Measurements from ENCODE around the gene TRIM47. TPM values are rescaled to one million over a fixed set of nuclear protein-coding genes. Genes with fewer than 3 reads are reported as not detected.

The TRIM47 gene
- total and polyA plus RNA-seq, 2 of the 13 experiments (the other 11 are each of a cell fraction or from before 2014, with no cell fraction given): 33.5 to 82.0 TPM

DNA sequence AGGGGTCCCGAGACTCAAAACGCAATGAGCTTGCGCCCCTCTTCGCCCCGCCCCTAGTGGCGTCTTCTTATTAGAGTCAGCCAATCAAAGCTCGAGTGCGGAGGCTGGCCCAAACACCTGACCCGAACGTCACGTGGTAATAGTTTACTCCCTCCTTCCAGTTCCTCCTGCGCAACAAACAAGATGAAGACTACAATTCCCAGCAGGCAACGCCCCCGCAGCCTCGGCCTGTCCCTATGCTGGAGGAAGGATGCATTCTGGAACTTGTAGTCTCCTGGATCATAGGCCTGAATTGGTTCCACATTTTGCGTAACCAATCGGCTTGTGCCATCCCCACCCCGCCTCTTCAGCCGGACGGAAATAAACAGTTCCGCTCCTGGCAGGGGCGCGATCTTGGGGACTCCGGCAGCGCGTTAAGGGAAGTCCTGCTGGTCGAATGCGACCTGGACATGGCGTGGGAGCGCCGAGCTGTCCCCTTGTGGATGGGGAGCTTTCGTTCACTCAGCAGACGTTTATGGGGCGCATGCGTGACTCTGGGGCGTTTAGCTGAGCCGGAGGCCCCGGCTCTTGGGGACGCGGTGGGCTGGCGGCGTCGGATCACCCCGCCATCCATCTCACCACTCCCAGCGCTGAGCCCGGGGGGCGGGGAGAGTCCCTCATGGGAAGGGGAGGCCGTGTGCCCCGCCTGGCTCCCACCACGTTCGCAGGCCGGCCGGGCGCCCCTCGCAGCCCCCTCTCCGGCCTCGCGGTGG, 22.9 kb downstream of the TRIM47 start, which contains the start of gene WBP2 (continued):
- TF ChIP-seq, protein P1, sequence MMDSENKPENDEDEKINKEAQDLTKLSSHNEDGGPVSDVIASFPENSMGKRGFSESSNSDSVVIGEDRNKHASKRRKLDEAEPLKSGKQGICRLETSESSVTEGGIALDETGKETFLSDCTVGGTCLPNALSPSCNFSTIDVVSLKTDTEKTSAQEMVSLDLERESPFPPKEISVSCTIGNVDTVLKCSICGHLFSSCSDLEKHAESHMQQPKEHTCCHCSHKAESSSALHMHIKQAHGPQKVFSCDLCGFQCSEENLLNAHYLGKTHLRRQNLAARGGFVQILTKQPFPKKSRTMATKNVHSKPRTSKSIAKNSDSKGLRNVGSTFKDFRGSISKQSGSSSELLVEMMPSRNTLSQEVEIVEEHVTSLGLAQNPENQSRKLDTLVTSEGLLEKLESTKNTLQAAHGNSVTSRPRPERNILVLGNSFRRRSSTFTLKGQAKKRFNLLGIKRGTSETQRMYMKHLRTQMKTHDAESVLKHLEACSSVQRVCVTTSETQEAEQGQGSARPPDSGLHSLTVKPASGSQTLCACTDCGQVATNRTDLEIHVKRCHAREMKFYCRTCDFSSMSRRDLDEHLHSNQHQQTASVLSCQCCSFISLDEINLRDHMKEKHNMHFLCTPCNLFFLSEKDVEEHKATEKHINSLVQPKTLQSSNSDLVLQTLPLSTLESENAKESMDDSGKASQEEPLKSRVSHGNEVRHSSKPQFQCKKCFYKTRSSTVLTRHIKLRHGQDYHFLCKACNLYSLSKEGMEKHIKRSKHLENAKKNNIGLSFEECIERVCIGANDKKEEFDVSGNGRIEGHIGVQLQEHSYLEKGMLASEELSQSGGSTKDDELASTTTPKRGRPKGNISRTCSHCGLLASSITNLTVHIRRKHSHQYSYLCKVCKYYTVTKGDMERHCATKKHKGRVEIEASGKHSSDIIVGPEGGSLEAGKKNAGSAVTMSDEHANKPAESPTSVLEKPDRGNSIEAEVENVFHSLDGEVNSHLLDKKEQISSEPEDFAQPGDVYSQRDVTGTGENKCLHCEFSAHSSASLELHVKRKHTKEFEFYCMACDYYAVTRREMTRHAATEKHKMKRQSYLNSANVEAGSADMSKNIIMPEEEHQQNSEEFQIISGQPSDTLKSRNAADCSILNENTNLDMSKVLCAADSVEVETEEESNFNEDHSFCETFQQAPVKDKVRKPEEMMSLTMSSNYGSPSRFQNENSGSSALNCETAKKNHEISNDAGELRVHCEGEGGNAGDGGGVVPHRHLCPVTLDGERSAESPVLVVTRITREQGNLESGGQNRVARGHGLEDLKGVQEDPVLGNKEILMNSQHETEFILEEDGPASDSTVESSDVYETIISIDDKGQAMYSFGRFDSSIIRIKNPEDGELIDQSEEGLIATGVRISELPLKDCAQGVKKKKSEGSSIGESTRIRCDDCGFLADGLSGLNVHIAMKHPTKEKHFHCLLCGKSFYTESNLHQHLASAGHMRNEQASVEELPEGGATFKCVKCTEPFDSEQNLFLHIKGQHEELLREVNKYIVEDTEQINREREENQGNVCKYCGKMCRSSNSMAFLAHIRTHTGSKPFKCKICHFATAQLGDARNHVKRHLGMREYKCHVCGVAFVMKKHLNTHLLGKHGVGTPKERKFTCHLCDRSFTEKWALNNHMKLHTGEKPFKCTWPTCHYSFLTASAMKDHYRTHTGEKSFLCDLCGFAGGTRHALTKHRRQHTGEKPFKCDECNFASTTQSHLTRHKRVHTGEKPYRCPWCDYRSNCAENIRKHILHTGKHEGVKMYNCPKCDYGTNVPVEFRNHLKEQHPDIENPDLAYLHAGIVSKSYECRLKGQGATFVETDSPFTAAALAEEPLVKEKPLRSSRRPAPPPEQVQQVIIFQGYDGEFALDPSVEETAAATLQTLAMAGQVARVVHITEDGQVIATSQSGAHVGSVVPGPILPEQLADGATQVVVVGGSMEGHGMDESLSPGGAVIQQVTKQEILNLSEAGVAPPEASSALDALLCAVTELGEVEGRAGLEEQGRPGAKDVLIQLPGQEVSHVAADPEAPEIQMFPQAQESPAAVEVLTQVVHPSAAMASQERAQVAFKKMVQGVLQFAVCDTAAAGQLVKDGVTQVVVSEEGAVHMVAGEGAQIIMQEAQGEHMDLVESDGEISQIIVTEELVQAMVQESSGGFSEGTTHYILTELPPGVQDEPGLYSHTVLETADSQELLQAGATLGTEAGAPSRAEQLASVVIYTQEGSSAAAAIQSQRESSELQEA (CRISPR knock-in tag; IDR thresholded peaks at IDR 0.05; ENCODE audit: not compliant biosample characterization): peak; percentile 75
- TF ChIP-seq, protein P2, sequence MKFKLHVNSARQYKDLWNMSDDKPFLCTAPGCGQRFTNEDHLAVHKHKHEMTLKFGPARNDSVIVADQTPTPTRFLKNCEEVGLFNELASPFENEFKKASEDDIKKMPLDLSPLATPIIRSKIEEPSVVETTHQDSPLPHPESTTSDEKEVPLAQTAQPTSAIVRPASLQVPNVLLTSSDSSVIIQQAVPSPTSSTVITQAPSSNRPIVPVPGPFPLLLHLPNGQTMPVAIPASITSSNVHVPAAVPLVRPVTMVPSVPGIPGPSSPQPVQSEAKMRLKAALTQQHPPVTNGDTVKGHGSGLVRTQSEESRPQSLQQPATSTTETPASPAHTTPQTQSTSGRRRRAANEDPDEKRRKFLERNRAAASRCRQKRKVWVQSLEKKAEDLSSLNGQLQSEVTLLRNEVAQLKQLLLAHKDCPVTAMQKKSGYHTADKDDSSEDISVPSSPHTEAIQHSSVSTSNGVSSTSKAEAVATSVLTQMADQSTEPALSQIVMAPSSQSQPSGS (CRISPR knock-in tag; IDR thresholded peaks at IDR 0.05): peak; percentile 84
- TF ChIP-seq NFRKB (IDR thresholded peaks at IDR 0.05) (no peak), ZBTB3 (CRISPR knock-in tag; IDR thresholded peaks at IDR 0.05; ENCODE audit: borderline replicate concordance, low read depth) (no peak), SRY (CRISPR knock-in tag; IDR thresholded peaks at IDR 0.05) (peak; percentile 86; the same call in 1 of the 2 replicates), KDM3A (CRISPR knock-in tag; IDR thresholded peaks at IDR 0.05; ENCODE audit: low read depth) (peak; percentile 21; the same call in 1 of the 2 replicates), TP53 (CRISPR knock-in tag; conservative IDR thresholded peaks at IDR 0.05) (peak; percentile 69), ZNF138 (CRISPR knock-in tag; IDR thresholded peaks at IDR 0.05; ENCODE audit: low read depth) (no peak), ATM (IDR thresholded peaks at IDR 0.05; ENCODE audit: borderline replicate concordance) (no peak), GPN1 (CRISPR knock-in tag; IDR thresholded peaks at IDR 0.05; ENCODE audit: borderline replicate concordance) (peak; percentile 50; the same call in 1 of the 2 replicates), ZNF441 (CRISPR knock-in tag; IDR thresholded peaks at IDR 0.05; ENCODE audit: borderline replicate concordance) (no peak; the same call in 1 of the 2 replicates), ZNF713 (CRISPR knock-in tag; IDR thresholded peaks at IDR 0.05) (0 out of 2 replicates have a peak, but pooled peaks have one; percentile 36)
- TF ChIP-seq, protein P3, sequence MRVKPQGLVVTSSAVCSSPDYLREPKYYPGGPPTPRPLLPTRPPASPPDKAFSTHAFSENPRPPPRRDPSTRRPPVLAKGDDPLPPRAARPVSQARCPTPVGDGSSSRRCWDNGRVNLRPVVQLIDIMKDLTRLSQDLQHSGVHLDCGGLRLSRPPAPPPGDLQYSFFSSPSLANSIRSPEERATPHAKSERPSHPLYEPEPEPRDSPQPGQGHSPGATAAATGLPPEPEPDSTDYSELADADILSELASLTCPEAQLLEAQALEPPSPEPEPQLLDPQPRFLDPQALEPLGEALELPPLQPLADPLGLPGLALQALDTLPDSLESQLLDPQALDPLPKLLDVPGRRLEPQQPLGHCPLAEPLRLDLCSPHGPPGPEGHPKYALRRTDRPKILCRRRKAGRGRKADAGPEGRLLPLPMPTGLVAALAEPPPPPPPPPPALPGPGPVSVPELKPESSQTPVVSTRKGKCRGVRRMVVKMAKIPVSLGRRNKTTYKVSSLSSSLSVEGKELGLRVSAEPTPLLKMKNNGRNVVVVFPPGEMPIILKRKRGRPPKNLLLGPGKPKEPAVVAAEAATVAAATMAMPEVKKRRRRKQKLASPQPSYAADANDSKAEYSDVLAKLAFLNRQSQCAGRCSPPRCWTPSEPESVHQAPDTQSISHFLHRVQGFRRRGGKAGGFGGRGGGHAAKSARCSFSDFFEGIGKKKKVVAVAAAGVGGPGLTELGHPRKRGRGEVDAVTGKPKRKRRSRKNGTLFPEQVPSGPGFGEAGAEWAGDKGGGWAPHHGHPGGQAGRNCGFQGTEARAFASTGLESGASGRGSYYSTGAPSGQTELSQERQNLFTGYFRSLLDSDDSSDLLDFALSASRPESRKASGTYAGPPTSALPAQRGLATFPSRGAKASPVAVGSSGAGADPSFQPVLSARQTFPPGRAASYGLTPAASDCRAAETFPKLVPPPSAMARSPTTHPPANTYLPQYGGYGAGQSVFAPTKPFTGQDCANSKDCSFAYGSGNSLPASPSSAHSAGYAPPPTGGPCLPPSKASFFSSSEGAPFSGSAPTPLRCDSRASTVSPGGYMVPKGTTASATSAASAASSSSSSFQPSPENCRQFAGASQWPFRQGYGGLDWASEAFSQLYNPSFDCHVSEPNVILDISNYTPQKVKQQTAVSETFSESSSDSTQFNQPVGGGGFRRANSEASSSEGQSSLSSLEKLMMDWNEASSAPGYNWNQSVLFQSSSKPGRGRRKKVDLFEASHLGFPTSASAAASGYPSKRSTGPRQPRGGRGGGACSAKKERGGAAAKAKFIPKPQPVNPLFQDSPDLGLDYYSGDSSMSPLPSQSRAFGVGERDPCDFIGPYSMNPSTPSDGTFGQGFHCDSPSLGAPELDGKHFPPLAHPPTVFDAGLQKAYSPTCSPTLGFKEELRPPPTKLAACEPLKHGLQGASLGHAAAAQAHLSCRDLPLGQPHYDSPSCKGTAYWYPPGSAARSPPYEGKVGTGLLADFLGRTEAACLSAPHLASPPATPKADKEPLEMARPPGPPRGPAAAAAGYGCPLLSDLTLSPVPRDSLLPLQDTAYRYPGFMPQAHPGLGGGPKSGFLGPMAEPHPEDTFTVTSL (CRISPR knock-in tag; IDR thresholded peaks at IDR 0.05; ENCODE audit: borderline replicate concordance): peak; percentile 63; the same call in 1 of the 2 replicates

Data from HepG2 (cell line).